Measurements from ENCODE around the gene GREM1. TPM values are rescaled to one million over a fixed set of nuclear protein-coding genes. Genes with fewer than 3 reads are reported as not detected.

The GREM1 gene
- total and polyA plus RNA-seq, 9 of the 15 experiments (the other 6 are each of a cell fraction or from before 2014, with no cell fraction given) = 0.01 to 0.20 (median 0.06) TPM; not detected in 6

DNA sequence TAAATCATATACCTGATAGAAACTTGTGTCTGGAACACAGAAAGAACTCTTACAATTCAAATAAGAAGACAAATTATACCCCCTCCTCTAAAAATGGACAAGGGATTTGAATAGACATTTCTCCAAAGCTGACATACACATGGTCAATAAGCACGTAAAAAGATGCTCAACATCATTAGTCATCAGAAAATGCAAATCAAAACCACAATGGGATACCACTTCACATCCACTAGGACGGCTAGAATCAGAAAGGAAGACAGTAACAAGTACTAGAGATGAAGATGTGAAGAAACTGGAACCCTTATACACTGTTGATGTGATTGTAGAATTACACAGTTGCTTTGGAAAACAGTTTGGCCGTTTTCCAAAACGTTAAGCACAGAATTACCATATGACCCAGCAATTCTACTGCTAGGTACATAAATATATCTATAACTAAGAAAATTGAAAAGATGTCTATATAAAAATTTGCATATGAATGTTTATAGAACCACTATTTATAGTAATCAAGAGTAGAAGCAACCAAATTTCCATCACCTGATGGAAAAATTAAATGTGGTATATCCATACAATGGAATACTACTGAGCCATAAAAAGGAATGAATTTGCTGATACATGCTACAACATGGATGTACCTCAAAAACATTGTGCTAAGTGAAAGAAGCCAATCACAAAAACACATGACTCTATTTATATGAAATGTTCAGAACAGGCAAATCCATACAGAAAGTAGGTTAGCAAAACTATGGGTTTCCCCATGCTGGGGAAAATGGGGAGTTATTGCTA is 60.8 kb downstream of the GREM1 start:
- no peak for DNase-seq (ENCODE audit: extremely low read depth in 1 of 4, low spot score in 3 of 4)
- no peaks in the 10 kb centered on the region for H3K4me1 ChIP-seq (replicated peaks in 1 of 2; ENCODE audit: control insufficient read depth in 2 of 2, insufficient read depth in 2 of 2, low read length in 2 of 2)
- H3K9me3 ChIP-seq (replicated peaks; ENCODE audit: control insufficient read depth, insufficient read depth, low read depth, low read length) = no peaks in the 10 kb centered on the region
- no peak overlapping the region for H3K4me3 ChIP-seq
- BruUV-seq (replicated peaks) = no TSS peak
- H4K20me1 ChIP-seq (replicated peaks; ENCODE audit: control insufficient read depth, insufficient read depth, low read length) = no peaks in the 10 kb centered on the region
- TF ChIP-seq PHB2 (IDR thresholded peaks at IDR 0.05; ENCODE audit: low read depth) (no peak), RBM25 (IDR thresholded peaks at IDR 0.05; ENCODE audit: low read depth, low read length, severe bottlenecking) (peak; percentile 11)
- ChIA-PET POLR2A (no interaction called here), CTCF (ENCODE audit: low intra/inter-chr PET ratio) (no interaction called here)
- ATAC-seq = no peak
- H3K9ac ChIP-seq (ENCODE audit: insufficient read depth in 1 of 2, low read depth in 2 of 2, low read length in 2 of 2) = no peak overlapping the region
- H3K9me1 ChIP-seq (ENCODE audit: control insufficient read depth, insufficient read depth, low read length) = no peaks in the 10 kb centered on the region
- H3K4me2 ChIP-seq (ENCODE audit: insufficient read depth, low read length) = no peak overlapping the region
- 0% methylated on average over 4 of the region's 4 CpGs for WGBS (ENCODE audit: insufficient coverage, low coverage, missing lambda C conversion rate)
- no peak overlapping the region for H3K27ac ChIP-seq (ENCODE audit: extremely low read depth, low read depth, low read length)
- peak; percentile 19 for FAIRE-seq
- H3K36me3 ChIP-seq (ENCODE audit: control insufficient read depth, insufficient read depth, low read length) = no peaks in the 10 kb centered on the region
- H3K79me2 ChIP-seq (ENCODE audit: control insufficient read depth, insufficient read depth, low read length) = no peaks in the 10 kb centered on the region
- H3K27me3 ChIP-seq (ENCODE audit: control insufficient read depth in 2 of 2, insufficient read depth in 2 of 2, low read length in 2 of 2) = no peaks in the 10 kb centered on the region
- intact Hi-C loops (cut with micrococcal nuclease) = no loop called here
- no peak overlapping the region for H2AFZ ChIP-seq (ENCODE audit: low read depth, low read length)
- in situ Hi-C loops (cut with MboI) = no loop called here

DNA sequence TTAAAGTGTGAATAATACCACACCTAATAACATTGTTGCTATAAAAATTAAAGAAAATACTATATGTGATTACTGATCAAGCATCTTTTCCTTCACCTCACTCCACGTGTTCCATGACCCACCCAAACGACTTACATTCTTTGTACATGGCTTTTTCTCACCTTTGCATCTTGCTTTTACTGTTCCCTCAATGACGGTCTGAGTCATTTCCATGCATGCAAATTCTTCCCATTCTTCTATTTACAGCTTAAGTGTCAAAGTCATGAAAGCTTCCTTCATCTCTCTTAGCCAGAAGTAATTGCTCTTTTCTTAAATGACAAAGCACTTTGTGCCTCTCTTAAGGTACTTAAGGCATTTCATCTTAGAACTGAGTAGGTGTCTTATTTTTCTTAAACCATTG is 64.0 kb downstream of the GREM1 start:
- Histone ChIP-seq H3K9me3 (replicated peaks; ENCODE audit: control insufficient read depth, insufficient read depth, low read depth, low read length) (no peaks in the 10 kb centered on the region), H3K9ac (ENCODE audit: insufficient read depth in 1 of 2, low read depth in 2 of 2, low read length in 2 of 2) (no peak overlapping the region), H3K4me1 (replicated peaks in 1 of 2; ENCODE audit: control insufficient read depth in 2 of 2, insufficient read depth in 2 of 2, low read length in 2 of 2) (no peaks in the 10 kb centered on the region), H4K20me1 (replicated peaks; ENCODE audit: control insufficient read depth, insufficient read depth, low read length) (no peaks in the 10 kb centered on the region), H3K36me3 (ENCODE audit: control insufficient read depth, insufficient read depth, low read length) (no peaks in the 10 kb centered on the region), H3K9me1 (ENCODE audit: control insufficient read depth, insufficient read depth, low read length) (no peaks in the 10 kb centered on the region), H3K27ac (ENCODE audit: extremely low read depth, low read depth, low read length) (no peak overlapping the region), H3K4me3 (no peak overlapping the region), H3K27me3 (ENCODE audit: control insufficient read depth in 2 of 2, insufficient read depth in 2 of 2, low read length in 2 of 2) (no peaks in the 10 kb centered on the region), H2AFZ (ENCODE audit: low read depth, low read length) (no peak overlapping the region), H3K79me2 (ENCODE audit: control insufficient read depth, insufficient read depth, low read length) (no peaks in the 10 kb centered on the region), H3K4me2 (ENCODE audit: insufficient read depth, low read length) (no peak overlapping the region)
- ChIA-PET CTCF (ENCODE audit: low intra/inter-chr PET ratio) (no interaction called here), POLR2A (no interaction called here)
- in situ Hi-C loops (cut with MboI) (no loop called here), intact Hi-C loops (cut with micrococcal nuclease) (no loop called here)
- BruUV-seq (replicated peaks) = no TSS peak
- FAIRE-seq (no peak), DNase-seq (ENCODE audit: extremely low read depth in 1 of 4, low spot score in 3 of 4) (no peak), ATAC-seq (no peak)
- 3% methylated on average over 3 of the region's 3 CpGs for WGBS (ENCODE audit: insufficient coverage, low coverage, missing lambda C conversion rate)
- no peak for TF ChIP-seq PHB (CRISPR knock-in tag; IDR thresholded peaks at IDR 0.05)
- no peak for TF ChIP-seq GTF2E2 (tag; IDR thresholded peaks at IDR 0.05)
- no peak for TF ChIP-seq MEF2A (IDR thresholded peaks at IDR 0.05; ENCODE audit: control insufficient read depth, low read depth, low read length)
- TF ChIP-seq TAF7 (tag; IDR thresholded peaks at IDR 0.05) = no peak
- no peak for TF ChIP-seq TEAD2 (tag; IDR thresholded peaks at IDR 0.05)
- TF ChIP-seq TFAP4 (CRISPR knock-in tag; IDR thresholded peaks at IDR 0.05; ENCODE audit: borderline replicate concordance) = no peak

All from K562 (cell line).